K562 (cell line): ENCODE measurements around the gene SEMA3A. TPM values are rescaled to one million over a fixed set of nuclear protein-coding genes. Genes with fewer than 3 reads are reported as not detected.
A peak's percentile ranks its signal among the peaks of the same experiment; 100 is the strongest.

Experiments used
- ATAC-seq: fragments of 200-7000 bp; cut with Tn5 transposase; 3 replicates; pipeline ENCODE4 v1.9.1; 2020; ENCODE audit warnings: moderate library complexity
- BruUV-seq: library from RNA; stranded (reverse); fragments of 400-500 nt; replicated peaks from 2 replicates; lab custom pipeline; 2021; lab: Mats Ljungman, UMichigan
- CTCF ChIA-PET: fragments of 300-600 bp; formaldehyde crosslinking; extraction: SDS; loops from one replicate; lab custom pipeline; 2021; ENCODE audit warnings: low intra/inter-chr PET ratio; lab: Yijun Ruan, JAX
- POLR2A ChIA-PET: fragments of 300-600, 350-650 bp; sonication (Branson Sonifier 250); formaldehyde crosslinking; extraction: SDS; loops from one replicate; lab custom pipeline; 2021; ENCODE audit warnings: antibody characterized with exemption, inconsistent platforms; lab: Yijun Ruan, JAX
- DNase-seq, 4 experiments: peaks; one replicate each; pipeline versions ENCODE4 v3.0.0 to v3.0.0-alpha.2; 2011 to 2018; ENCODE audit warnings: low spot score in 3 of 4, mixed read lengths in 3 of 4; ENCODE audit errors: extremely low read depth in 1 of 4
- FAIRE-seq: peaks from 2 replicates; lab custom pipeline; 2011; peaks lifted over from hg19 to GRCh38; lab: Jason Lieb, UNC
- H2AFZ ChIP-seq: 2 replicates; pipeline ENCODE4 v1.6.0; 2011; ENCODE audit warnings: low read depth, low read length, control low read depth, inconsistent platforms
- H3K27ac ChIP-seq: fragments of 200-600 bp; 3 replicates; pipeline ENCODE4 v1.8.0; 2011; ENCODE audit warnings: low read depth, mild to moderate bottlenecking, control low read depth, inconsistent platforms, low read length, moderate library complexity, mixed read lengths; ENCODE audit errors: extremely low read depth
- H3K27me3 ChIP-seq, 2 experiments: fragments of 300-600 bp in 1 of 2; 2 replicates in 1 of 2; 3 replicates in 1 of 2; pipeline versions ENCODE4 v1.6.0 to v1.8.0; 2011; ENCODE audit warnings: inconsistent platforms in 2 of 2, low read length in 2 of 2, mild to moderate bottlenecking in 1 of 2, mixed read lengths in 1 of 2, moderate library complexity in 1 of 2; ENCODE audit not compliant: control insufficient read depth in 2 of 2, insufficient read depth in 2 of 2
- H3K36me3 ChIP-seq: fragments of 300-600 bp; 3 replicates; pipeline ENCODE4 v1.8.0; 2011; ENCODE audit warnings: mild to moderate bottlenecking, low read length, inconsistent platforms; ENCODE audit not compliant: control insufficient read depth, insufficient read depth
- H3K4me1 ChIP-seq, 2 experiments: fragments of 200-600 bp in 1 of 2; replicated peaks in 1 of 2; 2 replicates in 1 of 2; 3 replicates in 1 of 2; pipeline versions ENCODE4 v1.5.1 to v1.8.0; 2011; ENCODE audit warnings: inconsistent platforms in 2 of 2, low read length in 2 of 2, mild to moderate bottlenecking in 1 of 2, mixed read lengths in 1 of 2, moderate library complexity in 1 of 2; ENCODE audit not compliant: control insufficient read depth in 2 of 2, insufficient read depth in 2 of 2
- H3K4me2 ChIP-seq: 2 replicates; pipeline ENCODE4 v1.6.1; 2011; ENCODE audit warnings: low read length, control low read depth, inconsistent platforms, mixed read lengths; ENCODE audit not compliant: insufficient read depth
- H3K4me3 ChIP-seq: fragments of 200-600 bp; sonication (generic), shearing (Covaris generic); 2 replicates; pipeline ENCODE4 v1.5.1; 2016; ENCODE audit warnings: control low read depth, inconsistent platforms
- H3K79me2 ChIP-seq: fragments of 200-600 bp; 3 replicates; pipeline ENCODE4 v1.8.0; 2011; ENCODE audit warnings: low read length, inconsistent platforms; ENCODE audit not compliant: control insufficient read depth, insufficient read depth
- H3K9ac ChIP-seq, 2 experiments: 2 replicates each; pipeline versions ENCODE4 v1.6.0 to v1.6.1; 2011; ENCODE audit warnings: low read depth in 2 of 2, low read length in 2 of 2, control low read depth in 1 of 2, inconsistent platforms in 1 of 2, mild to moderate bottlenecking in 1 of 2, mixed read lengths in 1 of 2; ENCODE audit not compliant: insufficient read depth in 1 of 2
- H3K9me1 ChIP-seq: one replicate; pipeline ENCODE4 v1.6.0; 2011; ENCODE audit warnings: inconsistent platforms, mild to moderate bottlenecking, low read length, moderate library complexity; ENCODE audit not compliant: control insufficient read depth, insufficient read depth
- H3K9me3 ChIP-seq: replicated peaks from 2 replicates; pipeline ENCODE4 v1.5.1; 2011; ENCODE audit warnings: low read depth, low read length, inconsistent platforms; ENCODE audit not compliant: control insufficient read depth, insufficient read depth
- H4K20me1 ChIP-seq: replicated peaks from 2 replicates; pipeline ENCODE4 v1.6.1; 2011; ENCODE audit warnings: low read length, inconsistent platforms, mixed read lengths; ENCODE audit not compliant: control insufficient read depth, insufficient read depth
- HNRNPK ChIP-seq: fragments of 200-400 bp; formaldehyde crosslinking; IDR thresholded peaks from one replicate; pipeline ENCODE4 v1.6.1; 2018; ENCODE audit warnings: mild to moderate bottlenecking, low read depth, low read length; ENCODE audit not compliant: poor library complexity, severe bottlenecking
- WGBS: fragments of 100-300 bp; shearing (Covaris generic); methylation state at CpG from one replicate; pipeline ENCODE4 v1.1.6; 2016; ENCODE audit warnings: low coverage, mixed read lengths; ENCODE audit not compliant: insufficient coverage; ENCODE audit errors: missing lambda C conversion rate; 5-methylcytosine and 5-hydroxymethylcytosine counted together
- in situ Hi-C: fragments of 300-500 bp; cut with MboI; formaldehyde crosslinking; loops from 4 replicates; pipeline ENCODE4 v1.15.0; 2018; ENCODE audit warnings: inconsistent platforms, mixed read lengths
- intact Hi-C: fragments of 100-400 bp; cut with micrococcal nuclease; formaldehyde crosslinking; loops from 2 replicates; pipeline ENCODE4 v1.14.2; 2022
- polyA plus RNA-seq, 8 experiments: library from polyadenylated mRNA; depleted of rRNA in 4 of 8; stranded (reverse) in 5 of 8; unstranded in 3 of 8; fragments of >200 nt; fragmentation: Nextera tagmentation in 2 of 8; fragmentation: Illumina TruSeq in 1 of 8; extraction: Ambion mirVana in 2 of 8; extraction: Trizol in 1 of 8; gene quantifications; 2 replicates each; pipeline versions ENCODE4 v1.2.1 to v1.2.3, GENCODE V29; 2011 to 2014; ENCODE audit warnings: inconsistent platforms in 1 of 8, missing spikeins in 1 of 8
- total RNA-seq, 7 experiments: library from RNA; depleted of rRNA in 6 of 7; stranded (reverse); fragments of >200 nt in 6 of 7; fragmentation: Illumina TruSeq in 2 of 7; extraction: Trizol in 2 of 7; gene quantifications; 2 replicates each; pipeline versions ENCODE4 v1.2.1 to v1.2.3, GENCODE V29; 2011 to 2021; ENCODE audit warnings: low replicate concordance in 1 of 7
- TF ChIP-seq, protein P1 (sequence below): fragments of 450-650 bp; IDR thresholded peaks from 2 replicates; pipeline ENCODE4 v1.6.1; 2016; ENCODE audit warnings: mild to moderate bottlenecking, moderate library complexity

The SEMA3A gene
- total and polyA plus RNA-seq, 9 of the 15 experiments (the other 6 are each of a cell fraction or from before 2014, with no cell fraction given) = 0.36 to 3.0 (median 1.1) TPM

DNA sequence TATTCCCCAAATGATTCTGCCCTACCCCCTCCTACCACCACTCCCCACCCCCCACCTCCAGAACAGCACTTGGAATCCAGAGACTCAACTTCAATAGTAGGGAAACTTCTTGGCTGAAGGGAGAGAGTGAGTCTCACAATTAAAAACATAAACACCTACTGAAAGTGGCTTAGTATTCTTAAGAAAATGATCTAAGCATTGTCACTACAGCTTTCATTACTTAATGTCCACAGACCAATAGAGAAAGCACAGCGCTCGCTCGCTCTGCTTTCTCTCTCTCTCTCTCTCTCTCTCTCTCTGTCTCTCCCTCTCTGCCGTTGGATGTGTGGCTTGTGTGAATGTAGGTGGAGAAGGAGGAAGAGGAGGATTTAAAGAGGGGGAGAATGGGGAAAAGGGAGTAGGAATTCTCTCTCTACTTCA, 1.5 kb upstream of the SEMA3A start:
- BruUV-seq = no TSS peak
- H3K27ac ChIP-seq = no peak overlapping the region
- TF ChIP-seq, protein P1, sequence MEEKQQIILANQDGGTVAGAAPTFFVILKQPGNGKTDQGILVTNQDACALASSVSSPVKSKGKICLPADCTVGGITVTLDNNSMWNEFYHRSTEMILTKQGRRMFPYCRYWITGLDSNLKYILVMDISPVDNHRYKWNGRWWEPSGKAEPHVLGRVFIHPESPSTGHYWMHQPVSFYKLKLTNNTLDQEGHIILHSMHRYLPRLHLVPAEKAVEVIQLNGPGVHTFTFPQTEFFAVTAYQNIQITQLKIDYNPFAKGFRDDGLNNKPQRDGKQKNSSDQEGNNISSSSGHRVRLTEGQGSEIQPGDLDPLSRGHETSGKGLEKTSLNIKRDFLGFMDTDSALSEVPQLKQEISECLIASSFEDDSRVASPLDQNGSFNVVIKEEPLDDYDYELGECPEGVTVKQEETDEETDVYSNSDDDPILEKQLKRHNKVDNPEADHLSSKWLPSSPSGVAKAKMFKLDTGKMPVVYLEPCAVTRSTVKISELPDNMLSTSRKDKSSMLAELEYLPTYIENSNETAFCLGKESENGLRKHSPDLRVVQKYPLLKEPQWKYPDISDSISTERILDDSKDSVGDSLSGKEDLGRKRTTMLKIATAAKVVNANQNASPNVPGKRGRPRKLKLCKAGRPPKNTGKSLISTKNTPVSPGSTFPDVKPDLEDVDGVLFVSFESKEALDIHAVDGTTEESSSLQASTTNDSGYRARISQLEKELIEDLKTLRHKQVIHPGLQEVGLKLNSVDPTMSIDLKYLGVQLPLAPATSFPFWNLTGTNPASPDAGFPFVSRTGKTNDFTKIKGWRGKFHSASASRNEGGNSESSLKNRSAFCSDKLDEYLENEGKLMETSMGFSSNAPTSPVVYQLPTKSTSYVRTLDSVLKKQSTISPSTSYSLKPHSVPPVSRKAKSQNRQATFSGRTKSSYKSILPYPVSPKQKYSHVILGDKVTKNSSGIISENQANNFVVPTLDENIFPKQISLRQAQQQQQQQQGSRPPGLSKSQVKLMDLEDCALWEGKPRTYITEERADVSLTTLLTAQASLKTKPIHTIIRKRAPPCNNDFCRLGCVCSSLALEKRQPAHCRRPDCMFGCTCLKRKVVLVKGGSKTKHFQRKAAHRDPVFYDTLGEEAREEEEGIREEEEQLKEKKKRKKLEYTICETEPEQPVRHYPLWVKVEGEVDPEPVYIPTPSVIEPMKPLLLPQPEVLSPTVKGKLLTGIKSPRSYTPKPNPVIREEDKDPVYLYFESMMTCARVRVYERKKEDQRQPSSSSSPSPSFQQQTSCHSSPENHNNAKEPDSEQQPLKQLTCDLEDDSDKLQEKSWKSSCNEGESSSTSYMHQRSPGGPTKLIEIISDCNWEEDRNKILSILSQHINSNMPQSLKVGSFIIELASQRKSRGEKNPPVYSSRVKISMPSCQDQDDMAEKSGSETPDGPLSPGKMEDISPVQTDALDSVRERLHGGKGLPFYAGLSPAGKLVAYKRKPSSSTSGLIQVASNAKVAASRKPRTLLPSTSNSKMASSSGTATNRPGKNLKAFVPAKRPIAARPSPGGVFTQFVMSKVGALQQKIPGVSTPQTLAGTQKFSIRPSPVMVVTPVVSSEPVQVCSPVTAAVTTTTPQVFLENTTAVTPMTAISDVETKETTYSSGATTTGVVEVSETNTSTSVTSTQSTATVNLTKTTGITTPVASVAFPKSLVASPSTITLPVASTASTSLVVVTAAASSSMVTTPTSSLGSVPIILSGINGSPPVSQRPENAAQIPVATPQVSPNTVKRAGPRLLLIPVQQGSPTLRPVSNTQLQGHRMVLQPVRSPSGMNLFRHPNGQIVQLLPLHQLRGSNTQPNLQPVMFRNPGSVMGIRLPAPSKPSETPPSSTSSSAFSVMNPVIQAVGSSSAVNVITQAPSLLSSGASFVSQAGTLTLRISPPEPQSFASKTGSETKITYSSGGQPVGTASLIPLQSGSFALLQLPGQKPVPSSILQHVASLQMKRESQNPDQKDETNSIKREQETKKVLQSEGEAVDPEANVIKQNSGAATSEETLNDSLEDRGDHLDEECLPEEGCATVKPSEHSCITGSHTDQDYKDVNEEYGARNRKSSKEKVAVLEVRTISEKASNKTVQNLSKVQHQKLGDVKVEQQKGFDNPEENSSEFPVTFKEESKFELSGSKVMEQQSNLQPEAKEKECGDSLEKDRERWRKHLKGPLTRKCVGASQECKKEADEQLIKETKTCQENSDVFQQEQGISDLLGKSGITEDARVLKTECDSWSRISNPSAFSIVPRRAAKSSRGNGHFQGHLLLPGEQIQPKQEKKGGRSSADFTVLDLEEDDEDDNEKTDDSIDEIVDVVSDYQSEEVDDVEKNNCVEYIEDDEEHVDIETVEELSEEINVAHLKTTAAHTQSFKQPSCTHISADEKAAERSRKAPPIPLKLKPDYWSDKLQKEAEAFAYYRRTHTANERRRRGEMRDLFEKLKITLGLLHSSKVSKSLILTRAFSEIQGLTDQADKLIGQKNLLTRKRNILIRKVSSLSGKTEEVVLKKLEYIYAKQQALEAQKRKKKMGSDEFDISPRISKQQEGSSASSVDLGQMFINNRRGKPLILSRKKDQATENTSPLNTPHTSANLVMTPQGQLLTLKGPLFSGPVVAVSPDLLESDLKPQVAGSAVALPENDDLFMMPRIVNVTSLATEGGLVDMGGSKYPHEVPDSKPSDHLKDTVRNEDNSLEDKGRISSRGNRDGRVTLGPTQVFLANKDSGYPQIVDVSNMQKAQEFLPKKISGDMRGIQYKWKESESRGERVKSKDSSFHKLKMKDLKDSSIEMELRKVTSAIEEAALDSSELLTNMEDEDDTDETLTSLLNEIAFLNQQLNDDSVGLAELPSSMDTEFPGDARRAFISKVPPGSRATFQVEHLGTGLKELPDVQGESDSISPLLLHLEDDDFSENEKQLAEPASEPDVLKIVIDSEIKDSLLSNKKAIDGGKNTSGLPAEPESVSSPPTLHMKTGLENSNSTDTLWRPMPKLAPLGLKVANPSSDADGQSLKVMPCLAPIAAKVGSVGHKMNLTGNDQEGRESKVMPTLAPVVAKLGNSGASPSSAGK = no peak
- TF ChIP-seq HNRNPK = peak; percentile 49
- no peaks in the 10 kb centered on the region for H3K79me2 ChIP-seq
- H3K9ac ChIP-seq = no peak overlapping the region
- no peak overlapping the region for H2AFZ ChIP-seq
- no peaks in the 10 kb centered on the region for H3K36me3 ChIP-seq
- no peaks in the 10 kb centered on the region for H3K4me1 ChIP-seq
- CTCF ChIA-PET = no interaction called here
- H3K9me1 ChIP-seq = no peaks in the 10 kb centered on the region
- FAIRE-seq = no peak
- H3K4me3 ChIP-seq = no peak overlapping the region
- no peak for DNase-seq
- no peak overlapping the region for H3K4me2 ChIP-seq
- no peaks in the 10 kb centered on the region for H4K20me1 ChIP-seq
- POLR2A ChIA-PET = no interaction called here
- H3K9me3 ChIP-seq = no peaks in the 10 kb centered on the region
- intact Hi-C loops = no loop called here
- no peak for ATAC-seq
- in situ Hi-C loops = no loop called here
- H3K27me3 ChIP-seq = no peaks in the 10 kb centered on the region
- 0% methylated on average over 3 of the region's 4 CpGs for WGBS
